HG02642 (cell line): Measurements from ENCODE around the gene RSRC2.
"Not testable (repeated sequence)": the region's sequence is repeated elsewhere in the genome, so short reads cannot be mapped to it uniquely, and the experiment has no call there.

Experiments
- ATAC-seq: cut with Tn5 transposase; IDR thresholded peaks from one replicate; pipeline ENCODE4 v1.9.1; 2021; ENCODE audit warnings: mild to moderate bottlenecking; ENCODE audit not compliant: unreplicated experiment, poor library complexity

RSRC2 gene

DNA sequence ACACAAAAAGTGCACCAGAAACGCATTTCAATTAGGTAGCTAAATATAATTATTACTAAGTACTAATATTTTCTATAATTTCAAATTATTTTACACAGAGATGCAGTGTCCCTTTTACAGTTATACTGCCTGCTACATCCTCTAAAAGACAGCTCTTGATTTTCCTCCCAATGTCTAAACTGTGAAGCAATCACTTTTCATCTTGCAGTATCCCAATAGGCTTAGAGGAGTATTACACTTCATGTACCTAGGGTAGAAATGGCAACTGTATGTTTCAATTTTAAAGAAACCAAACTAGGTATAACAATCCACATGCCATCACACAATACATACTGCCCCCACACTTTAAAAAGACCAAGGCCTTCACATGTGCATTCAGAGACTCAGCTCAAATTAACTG, 7.3 kb downstream of the RSRC2 start:
- ATAC-seq: no peak

DNA sequence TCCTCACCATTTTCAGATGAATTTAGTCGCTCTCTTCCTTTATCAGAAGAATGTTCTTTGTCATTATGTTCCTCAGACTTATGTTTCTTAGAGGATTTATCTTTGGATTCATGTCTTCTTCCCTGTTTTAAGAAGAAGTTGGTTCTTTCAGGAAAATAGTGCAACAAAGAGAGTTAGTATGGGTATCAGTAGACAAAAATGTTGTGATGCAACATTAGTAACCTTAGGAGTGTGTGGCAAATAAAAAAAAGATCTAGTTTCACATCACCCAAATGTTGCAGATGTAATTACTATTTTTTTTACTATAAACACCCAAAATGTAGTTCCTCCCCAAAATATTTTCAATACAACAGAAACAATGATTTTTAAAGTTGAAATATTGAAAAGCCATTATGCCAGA, 7.8 kb downstream of the RSRC2 start:
- ATAC-seq: no peak

DNA sequence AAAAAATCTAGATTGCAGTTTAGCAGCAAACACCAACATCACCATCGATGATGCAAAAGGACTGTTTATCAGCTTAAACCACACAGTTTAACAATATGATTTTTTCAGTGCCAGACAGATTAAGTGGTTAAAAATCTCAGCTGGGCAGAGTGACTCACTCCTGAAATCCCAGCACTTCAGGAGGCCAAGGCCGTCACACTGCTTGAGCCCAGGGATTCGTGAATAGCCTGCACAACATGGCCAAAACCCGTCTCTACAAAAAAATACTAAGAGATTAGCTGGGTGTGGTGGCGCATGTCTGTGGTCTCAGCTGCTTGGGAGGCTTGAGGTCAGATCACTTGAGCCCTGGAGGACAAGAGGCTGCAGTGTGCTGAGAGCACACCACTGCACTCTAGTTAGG, 8.9 kb downstream of the RSRC2 start:
- no peak for ATAC-seq

DNA sequence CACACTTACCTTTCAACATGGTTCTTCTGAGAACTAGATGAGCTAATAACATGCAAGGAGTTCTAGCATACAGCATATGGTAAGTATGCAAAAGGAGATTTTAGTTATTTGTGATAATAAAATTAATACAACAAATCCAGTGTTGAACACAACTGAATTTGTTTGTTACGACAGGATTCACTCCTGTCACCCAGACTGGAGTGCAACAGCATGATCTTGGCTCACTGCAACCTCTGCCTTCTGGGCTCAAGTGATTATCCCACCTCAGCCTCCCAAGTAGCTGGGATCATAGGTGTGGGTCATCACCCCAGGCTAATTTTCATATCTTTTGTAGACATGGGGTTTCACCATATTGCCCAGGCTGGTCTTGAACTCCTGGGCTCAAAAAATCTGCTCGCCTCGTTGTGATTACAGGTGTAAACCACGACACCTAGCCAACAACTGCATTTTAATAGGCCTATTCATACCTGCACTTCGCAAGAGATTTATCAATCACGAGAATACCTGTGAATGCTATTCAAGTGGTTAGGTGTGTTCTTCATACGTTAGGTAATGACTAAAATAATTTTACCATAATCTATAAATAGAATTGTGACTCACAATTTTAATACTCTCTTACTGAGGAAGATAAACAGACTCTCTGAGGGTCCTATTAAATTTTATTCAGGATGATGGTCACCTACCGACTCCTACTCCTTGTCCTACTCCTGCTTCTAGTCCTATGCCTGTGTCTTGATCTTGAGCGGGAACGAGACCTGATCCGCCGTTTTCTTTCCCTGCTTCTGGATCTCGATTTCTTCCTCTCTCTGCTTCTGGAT, 10.0 kb downstream of the RSRC2 start:
- ATAC-seq: no peak

GRCh38 chr12:122515275-122515674, 11.5 kb downstream of the RSRC2 start:
- ATAC-seq: no peak

DNA sequence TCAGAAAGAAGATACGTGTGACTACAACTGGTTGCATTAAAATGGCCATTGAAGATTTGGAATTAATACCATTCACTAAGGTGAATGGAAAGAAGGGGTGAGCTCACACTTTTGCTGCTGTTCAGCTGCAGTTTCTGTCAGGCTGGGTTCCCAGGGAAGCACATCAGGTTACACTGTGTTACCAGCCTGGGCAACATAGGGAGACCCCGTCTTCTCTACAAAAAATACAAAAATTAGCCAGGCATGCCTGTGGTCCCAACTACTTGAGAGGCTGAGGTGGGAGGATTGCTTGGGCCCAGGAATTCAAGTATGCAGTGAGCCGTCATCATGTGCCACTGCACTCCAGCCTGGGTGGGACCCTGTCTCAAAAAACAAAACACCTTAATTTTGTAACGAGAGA, 13.1 kb downstream of the RSRC2 start:
- ATAC-seq: no peak

GRCh38 chr12:122513028-122513427, 13.7 kb downstream of the RSRC2 start:
- ATAC-seq: not testable (repeated sequence)

GRCh38 chr12:122508163-122508562, 18.6 kb downstream of the RSRC2 start:
- ATAC-seq: no peak

DNA sequence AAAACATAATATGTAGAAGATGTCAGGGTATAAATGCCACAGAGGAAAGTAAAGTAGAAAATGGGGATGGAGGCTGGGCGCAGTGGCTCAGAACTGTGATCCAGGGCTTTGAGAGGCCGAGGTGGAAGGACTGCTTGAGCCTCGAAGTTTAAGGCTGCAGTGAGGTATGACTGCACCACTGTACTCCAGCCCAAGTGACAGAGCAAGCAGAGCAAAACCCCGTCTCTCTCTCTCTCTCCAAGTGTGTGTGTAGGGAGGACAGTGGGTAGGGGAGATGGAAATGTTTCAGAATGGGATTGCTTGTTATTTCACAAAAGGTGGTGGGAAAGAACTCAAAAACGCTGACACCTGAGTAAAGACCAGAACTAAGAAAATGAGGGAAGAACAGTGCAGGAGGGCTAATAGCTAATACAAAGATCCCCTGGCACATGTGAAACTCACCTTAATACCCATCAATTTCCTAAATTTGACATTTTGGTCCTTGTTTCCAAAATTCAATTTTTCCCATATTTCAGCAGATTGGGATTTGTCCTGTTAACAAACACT, 20.3 kb downstream of the RSRC2 start:
- ATAC-seq: no peak

DNA sequence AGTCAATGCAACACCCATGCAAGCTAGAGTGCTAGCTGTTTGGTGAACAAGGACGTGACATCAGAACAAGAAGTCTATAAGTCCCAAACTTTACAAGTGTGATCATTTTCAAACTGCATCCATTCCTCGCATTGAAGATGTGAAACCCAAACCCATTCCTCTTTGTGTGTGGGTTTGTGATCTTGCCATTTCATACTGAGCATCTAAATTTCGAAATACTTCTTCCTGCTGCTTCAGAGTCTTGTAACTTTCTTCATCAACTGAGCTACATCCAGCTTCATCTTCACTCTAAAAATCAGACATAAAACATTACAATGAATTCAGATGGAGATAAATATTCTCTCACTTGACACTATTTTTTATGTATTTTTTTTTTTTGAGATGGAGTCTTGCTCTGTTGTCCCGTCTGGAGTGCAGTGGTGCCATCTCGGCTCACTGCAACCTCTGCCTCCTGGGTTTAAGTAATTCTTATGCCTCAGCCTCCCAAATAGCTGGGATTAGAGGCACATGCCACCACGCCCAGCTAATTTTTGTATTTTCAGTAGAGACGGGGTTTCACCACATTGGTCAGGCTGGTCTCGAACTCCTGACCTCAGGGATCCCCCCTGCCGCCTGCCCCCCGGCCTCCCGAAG, 21.2 kb downstream of the RSRC2 start:
- ATAC-seq: no peak

DNA sequence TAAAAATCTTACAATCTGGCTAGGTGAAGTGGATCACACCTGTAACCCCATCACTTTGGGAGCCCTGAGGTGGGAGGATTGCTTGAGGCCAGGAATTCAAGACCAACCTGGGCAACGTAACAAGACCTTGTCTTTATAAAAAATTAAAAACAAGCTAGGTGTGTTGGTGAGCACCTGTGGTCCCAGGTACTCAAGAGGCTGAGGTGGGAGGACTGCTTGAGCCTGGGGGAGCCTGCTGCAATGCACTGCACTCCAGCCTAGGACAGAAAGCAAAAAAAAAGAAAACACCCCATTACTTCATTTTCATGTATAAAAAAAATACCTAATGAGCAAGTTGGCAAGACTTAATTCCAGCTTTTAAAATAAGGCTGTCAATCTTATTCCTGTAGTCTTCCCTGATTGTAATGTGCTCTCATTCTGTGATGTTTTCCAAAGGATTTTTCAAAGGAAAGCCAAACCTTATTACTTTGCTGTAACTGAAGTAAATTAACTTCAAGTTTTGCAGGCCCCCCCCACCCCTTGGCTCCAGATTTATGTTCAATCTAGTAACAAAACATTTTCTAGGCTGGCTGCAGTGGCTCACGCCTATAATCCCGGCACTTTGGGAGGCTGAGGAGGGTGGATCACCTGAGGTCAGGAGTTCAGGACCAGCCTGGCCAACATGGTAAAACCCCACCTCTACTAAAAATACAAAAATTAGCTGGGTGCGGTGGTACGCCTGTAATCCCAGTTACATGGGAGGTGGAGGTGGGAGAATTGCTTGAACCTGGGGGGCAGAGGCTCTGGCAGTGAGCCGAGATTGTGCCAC, 22.7 kb downstream of the RSRC2 start:
- no peak for ATAC-seq

DNA sequence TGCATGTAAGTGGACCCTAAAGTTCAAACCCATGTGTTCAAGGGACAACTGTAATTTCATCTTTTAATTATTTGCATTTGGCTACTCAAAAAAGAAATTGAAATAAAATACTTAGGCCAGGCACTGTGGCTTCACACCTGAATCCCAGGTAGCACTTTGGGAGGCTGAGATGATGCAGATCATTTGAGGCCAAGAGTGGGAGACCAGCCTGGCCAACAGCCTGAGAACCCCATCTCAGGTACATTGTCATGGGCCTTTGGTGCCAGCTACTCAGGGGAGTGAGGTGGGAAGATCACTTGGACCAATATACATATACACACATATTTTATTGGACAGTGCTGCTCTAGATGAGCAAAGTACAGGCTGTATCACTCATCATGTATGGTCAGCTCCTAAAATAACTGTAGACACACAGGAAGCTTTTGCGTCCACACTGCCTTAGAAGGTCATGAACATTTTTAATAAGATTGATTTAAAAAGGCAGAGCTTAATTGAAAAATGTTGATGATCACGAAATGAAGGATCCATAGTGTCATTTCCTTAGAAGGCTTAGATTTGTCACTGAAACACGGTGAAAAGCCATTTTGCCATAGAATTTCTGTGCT, 23.5 kb downstream of the RSRC2 start:
- ATAC-seq: no peak

DNA sequence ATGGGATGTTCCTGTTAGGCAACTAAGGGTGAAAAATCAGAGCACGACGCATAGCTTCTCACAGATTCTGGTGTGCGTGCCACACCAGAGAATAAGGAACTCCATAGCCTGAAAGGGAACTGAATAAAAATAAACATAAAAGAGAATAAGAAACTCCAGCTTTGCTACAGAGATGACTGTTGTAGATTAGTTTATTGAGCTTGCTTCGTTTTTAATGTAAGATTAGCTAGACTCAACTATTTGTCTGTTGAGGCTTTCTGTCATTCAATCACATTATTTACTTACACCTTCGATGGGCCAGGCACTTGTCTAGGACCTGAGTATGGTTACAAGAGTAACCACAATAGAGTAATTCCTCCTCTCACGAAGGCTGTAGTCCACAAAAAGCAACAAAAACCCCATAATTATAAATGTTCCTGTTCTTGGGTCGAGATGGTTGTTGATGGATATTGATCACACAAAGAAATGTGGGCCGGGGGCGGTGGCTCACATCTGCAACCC, 25.2 kb downstream of the RSRC2 start:
- no peak for ATAC-seq

DNA sequence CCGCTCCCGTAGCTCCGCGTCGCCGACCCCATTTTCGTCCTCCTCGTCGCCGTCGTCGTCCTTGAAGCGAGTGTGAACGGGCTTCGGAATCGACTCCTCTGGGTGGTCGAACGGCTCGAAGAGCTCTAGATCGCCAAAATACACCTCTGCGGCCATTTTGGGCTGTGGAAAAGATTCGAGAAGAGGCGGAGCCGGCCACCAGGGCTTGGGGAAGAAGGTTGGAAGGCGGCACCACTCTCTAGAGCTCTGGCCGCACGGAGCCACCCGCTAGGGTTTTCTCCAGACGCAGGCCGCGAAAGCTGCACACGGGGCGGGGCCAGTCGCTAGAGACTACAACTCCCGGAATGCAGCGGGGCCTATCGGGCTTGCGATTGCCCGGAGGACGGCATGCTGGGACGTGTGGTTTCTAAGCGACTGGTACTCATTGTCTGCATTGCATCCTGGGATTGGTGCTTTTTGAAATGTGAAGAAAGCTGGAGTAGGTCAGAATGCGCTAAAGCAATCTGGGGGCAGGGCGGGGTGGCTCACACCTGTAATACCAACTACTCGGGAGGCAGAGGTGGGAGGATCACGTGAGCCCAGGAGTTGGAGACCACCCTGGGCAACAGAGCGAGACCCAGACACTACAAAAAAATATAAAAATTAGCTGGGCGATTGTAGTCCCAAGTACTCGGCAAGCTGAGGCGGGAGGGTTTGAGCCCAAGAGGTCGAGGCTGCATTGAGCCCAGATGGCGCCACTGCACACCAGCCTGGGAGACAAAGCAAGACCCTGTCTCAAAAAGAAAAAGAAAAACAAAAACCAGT, 25.8 kb downstream of the RSRC2 start, which contains the start of gene ZCCHC8:
TSS of gene ZCCHC8 (minus strand) at position 248 of the 804 bp plus-strand sequence. CDS start at position 156, 92 bp downstream.
- ATAC-seq: peak; percentile 95

- no peak for ATAC-seq
These were observed 26.6 kb downstream of the RSRC2 start for GRCh38 chr12:122499991-122500684.

GRCh38 chr12:122495258-122495657, 31.5 kb downstream of the RSRC2 start:
- ATAC-seq: no peak

DNA sequence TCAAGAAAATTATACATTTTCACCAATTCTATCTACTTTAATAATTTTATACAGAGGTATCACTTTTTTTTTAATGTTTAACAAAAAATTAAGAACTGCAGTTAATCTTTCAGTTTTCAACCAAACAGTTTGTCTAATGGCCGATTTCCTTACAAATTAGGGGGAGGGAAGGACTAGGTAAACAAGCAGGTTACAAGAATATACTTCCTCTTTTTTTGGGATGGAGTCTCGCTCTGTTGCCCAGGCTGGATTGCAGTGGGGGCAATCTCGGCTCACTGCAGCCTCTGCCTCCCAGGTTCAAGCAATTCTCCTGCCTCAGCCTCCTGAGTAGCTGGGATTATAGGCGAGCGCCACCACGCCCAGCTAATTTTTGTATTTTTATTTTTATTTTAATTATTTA, 33.5 kb downstream of the RSRC2 start:
- not testable (repeated sequence) for ATAC-seq

GRCh38 chr12:122491991-122492390, 34.7 kb downstream of the RSRC2 start:
- no peak for ATAC-seq

DNA sequence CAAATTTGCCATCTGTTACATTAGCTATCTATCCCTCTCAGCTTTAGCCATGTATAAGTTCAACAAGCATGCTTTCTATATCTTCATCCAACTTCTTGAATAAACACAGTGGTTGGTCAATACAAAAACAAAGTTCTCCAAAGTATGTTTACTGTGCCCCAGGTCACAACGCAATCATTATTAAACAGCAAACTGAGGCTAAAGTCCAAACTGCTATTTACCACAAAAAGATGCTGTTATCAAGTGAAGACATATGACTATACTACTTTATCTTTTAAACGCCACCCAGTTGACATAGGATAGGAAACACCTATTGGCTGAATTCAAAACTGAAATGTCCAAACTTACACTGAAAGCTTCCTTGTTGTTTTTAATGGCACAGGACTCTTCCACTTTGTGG, 37.7 kb downstream of the RSRC2 start:
- no peak for ATAC-seq
